ENCODE measurements around the gene CARMIL1. TPM values are rescaled to one million over a fixed set of nuclear protein-coding genes. Genes with fewer than 3 reads are reported as not detected.

The CARMIL1 gene
- total RNA-seq, 1 donor from 2014 or later: 30.4 TPM

- intact Hi-C loops (cut with DNase I): no loop called here
Observed at GRCh38 chr6:25608558-25609174, 329.5 kb downstream of the CARMIL1 start.

GRCh38 chr6:25612666-25613065 is 333.5 kb downstream of the CARMIL1 start:
- intact Hi-C loops (cut with DNase I): no loop called here
- DNase-seq (no peak), ATAC-seq (no peak)
- no peaks in the 10 kb centered on the region for H3K27me3 ChIP-seq (ENCODE audit: low read depth)
- H3K4me1 ChIP-seq: no peaks in the 10 kb centered on the region
- no peaks in the 10 kb centered on the region for H3K9me3 ChIP-seq
- no peak overlapping the region for H3K27ac ChIP-seq
- peaks cover 29% of the 10 kb centered on the region for H3K36me3 ChIP-seq
- H3K4me3 ChIP-seq: no peak overlapping the region
- TF ChIP-seq CTCF (IDR thresholded peaks at IDR 0.05): no peak

More at GRCh38 chr6:25608558-25609174, 329.5 kb downstream of the CARMIL1 start:
- ATAC-seq (no peak), DNase-seq (no peak)
- no peaks in the 10 kb centered on the region for H3K4me1 ChIP-seq
- no peak overlapping the region for H3K4me3 ChIP-seq
- no peaks in the 10 kb centered on the region for H3K27me3 ChIP-seq (ENCODE audit: low read depth)
- H3K27ac ChIP-seq: no peak overlapping the region
- no peaks in the 10 kb centered on the region for H3K9me3 ChIP-seq
- H3K36me3 ChIP-seq: peaks cover 39% of the 10 kb centered on the region
- no peak for TF ChIP-seq CTCF (IDR thresholded peaks at IDR 0.05)

- peaks cover 29% of the 10 kb centered on the region for H3K36me3 ChIP-seq
- TF ChIP-seq CTCF (IDR thresholded peaks at IDR 0.05): no peak
- no peaks in the 10 kb centered on the region for H3K9me3 ChIP-seq
- H3K27me3 ChIP-seq (ENCODE audit: low read depth): no peaks in the 10 kb centered on the region
- no peaks in the 10 kb centered on the region for H3K4me1 ChIP-seq
- no peak for DNase-seq
- intact Hi-C loops (cut with DNase I): no loop called here
- no peak overlapping the region for H3K27ac ChIP-seq
- no peak for ATAC-seq
- H3K4me3 ChIP-seq: no peak overlapping the region
Observed at GRCh38 chr6:25613415-25613814, 334.2 kb downstream of the CARMIL1 start.

- peaks cover 23% of the 10 kb centered on the region for H3K36me3 ChIP-seq
- no peak overlapping the region for H3K4me3 ChIP-seq
- no peak for ATAC-seq
- no peaks in the 10 kb centered on the region for H3K9me3 ChIP-seq
- intact Hi-C loops (cut with DNase I): no loop called here
- no peak overlapping the region for H3K27ac ChIP-seq
- no peaks in the 10 kb centered on the region for H3K4me1 ChIP-seq
- DNase-seq: no peak
- no peak for TF ChIP-seq CTCF (IDR thresholded peaks at IDR 0.05)
- H3K27me3 ChIP-seq (ENCODE audit: low read depth): no peaks in the 10 kb centered on the region
Observed at GRCh38 chr6:25614052-25614451, 334.9 kb downstream of the CARMIL1 start.

GRCh38 chr6:25615471-25615870 is 336.3 kb downstream of the CARMIL1 start:
- intact Hi-C loops (cut with DNase I): no loop called here
- no peak for ATAC-seq
- H3K4me1 ChIP-seq: no peaks in the 10 kb centered on the region

More at GRCh38 chr6:25615471-25615870, 336.3 kb downstream of the CARMIL1 start:
- Histone ChIP-seq H3K27me3 (ENCODE audit: low read depth) (no peaks in the 10 kb centered on the region), H3K27ac (no peak overlapping the region), H3K9me3 (no peaks in the 10 kb centered on the region), H3K4me3 (no peak overlapping the region), H3K36me3 (peaks cover 13% of the 10 kb centered on the region)
- DNase-seq: no peak
- TF ChIP-seq CTCF (IDR thresholded peaks at IDR 0.05): no peak

Data from lower lobe of right lung (tissue), 2 donors.